GF-D8 (cell line): ENCODE measurements around the gene ATP2A3.

Experiments
- DNase-seq: peaks from one replicate; lab custom pipeline; 2025; lab: John Stamatoyannopoulos, UW

The ATP2A3 gene

DNA sequence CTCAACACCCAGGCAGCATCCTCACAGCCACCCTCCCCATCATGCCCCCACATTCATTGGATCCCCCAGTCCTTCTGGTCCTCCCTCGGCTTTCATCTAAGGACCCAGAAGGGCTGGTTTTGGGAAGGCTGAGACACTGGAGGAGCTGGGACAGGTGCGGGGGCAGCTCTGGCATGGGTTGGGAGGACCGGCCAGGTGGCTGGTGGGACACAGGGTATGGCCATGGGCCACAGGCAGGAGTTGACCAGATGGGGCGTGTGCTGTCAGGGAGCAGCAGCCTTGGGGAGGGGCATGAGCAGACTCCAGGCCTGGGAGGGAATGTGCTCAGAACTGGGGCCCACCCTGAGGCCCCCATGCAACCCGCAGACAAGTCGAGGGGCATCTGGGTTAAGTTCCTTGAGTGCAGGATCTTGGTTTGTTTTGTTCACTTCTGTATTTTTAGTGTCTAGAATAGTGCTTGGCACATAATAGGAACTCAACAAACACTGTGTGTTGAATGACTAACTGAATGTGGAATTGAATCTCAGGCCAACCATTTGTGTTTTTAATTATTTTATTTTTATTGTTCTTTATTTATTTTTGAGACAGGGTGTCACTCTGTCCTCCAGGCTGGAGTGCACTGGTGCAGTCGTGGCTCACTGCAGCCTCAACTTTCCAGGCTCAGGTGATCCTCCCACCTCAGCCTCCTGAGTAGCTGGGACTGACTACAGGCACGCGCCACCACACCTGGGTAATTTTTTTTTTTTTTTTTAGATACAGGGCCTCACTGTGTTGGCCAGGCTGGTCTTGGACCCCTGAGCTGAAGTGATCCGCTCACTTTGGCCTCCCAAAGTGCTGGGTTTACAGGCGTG is 53.6 kb downstream of the ATP2A3 start:
- DNase-seq = no peak

DNA sequence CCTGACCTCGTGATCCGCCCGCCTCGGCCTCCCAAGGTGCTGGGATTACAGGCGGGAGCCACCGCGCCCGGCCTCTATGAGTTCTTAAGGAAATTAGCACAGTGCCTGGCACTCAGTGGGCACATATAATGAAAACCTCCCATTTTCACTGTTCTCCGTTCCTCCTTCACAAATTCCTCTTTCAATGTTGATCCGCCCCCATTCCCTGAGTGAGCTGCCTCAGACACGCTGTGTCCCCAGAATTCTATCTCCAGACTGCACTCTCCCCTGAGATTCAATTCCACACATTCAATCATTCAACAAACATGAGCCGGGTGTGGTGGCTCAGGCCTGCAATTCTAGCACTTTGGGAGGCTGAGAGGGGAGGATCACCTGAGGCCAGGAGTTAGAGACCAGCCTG is 55.0 kb downstream of the ATP2A3 start:
- DNase-seq = no peak

DNA sequence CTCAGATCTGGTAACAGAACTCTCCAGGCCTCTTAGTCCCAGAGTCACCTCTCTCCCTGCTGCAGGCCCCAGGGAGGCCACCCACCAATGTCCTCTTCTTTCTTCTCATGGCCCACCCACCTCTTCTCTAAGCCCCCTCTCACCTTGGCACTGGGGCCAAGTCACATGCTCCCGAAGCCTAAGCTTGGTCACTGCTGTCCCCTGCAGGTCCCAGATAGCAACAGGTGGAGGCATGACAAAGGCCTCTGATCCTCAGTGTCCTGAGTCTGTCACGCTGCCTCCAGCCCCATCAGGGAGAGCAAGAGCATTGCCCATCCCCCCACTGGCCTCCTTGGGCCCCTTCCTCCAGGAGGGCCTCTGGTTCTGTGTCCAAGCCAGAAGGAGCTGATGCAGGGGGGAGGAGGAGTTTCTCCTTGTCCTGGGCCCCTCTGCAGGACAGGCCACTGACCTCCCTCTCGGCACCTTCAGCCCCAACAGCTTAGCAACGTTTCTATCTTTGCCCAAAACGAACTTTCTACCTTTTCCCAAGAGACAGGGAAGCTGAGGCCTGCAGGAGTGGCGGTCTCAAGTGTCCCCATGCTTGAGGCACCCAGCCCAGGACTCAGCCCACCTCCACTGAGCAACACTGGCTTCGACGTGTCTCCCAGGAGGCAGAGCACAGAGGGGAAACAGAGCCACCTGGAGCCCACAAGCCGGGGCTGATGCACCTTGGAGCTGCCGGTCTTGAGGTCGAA is 56.6 kb downstream of the ATP2A3 start:
- DNase-seq = no peak

- no peak for DNase-seq
Observed at GRCh38 chr17:3906881-3907280, 57.4 kb downstream of the ATP2A3 start.

DNA sequence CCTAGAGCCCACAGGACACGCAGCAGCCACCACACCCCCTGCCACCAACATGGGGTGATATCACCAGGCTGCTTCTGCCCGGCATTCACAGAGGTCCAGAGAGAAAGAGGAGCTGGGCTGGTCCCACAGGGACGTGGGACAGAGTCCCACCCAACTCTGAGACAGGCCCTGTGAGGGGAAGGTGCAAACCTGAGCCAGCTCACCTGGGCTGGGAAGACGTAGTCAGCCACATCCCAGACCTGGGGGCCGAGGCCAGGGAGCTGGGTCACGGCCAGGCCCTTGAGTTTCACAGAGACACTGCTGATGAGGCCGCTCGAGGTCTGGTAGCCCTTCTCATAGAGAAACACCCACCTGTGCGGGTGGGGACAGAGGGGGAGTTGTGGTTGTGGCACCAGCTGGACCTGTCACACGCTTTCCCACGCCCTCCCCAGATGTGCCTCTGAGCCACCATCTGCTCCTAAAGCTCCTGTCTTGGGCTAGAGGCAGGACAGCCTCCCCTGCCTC is 59.2 kb downstream of the ATP2A3 start:
- DNase-seq = no peak

GRCh38 chr17:3904501-3904900 is 59.7 kb downstream of the ATP2A3 start:
- DNase-seq = peak; percentile 14

GRCh38 chr17:3903881-3904290 is 60.4 kb downstream of the ATP2A3 start:
- DNase-seq = no peak

GRCh38 chr17:3903051-3903825 is 61.0 kb downstream of the ATP2A3 start:
- no peak for DNase-seq

DNA sequence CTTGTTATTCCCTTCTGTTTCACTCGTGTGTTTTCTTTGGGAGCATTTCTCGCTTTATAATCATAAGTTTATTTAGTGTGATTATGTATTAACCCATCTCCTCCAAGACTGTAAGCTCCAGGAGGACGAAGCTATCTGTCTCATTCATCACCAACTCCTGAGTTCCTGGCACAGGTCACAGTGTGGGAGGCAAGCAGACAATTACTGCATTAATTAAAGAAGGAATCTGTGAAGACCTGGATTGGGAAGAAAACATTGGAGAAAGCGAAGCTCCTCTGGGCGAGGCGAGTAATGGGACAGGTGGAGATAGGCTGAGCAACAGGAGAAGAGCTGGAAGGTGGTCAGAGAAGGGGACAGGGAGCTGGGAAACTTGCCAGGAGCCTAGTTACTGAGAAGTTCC is 63.6 kb downstream of the ATP2A3 start:
- DNase-seq = no peak

DNA sequence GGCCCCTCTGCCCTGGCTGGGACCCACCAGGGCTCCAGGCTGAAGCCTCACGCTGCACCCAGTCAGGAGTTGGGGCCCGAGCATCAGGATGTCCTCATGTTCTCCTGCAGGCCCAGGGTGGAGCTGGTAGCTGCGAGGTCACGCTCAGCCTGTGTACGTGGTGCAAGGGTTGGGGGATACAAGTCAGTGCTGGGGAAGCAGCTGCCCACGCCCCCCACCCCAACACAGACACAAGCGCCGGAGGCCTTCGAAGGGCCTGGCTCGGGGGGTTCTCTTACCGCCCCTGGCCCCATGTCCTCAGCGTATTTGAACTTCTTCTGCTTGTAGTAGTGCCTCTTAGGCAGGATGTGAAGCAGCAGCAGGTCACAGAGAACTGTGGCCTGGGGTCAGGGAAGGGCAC is 66.5 kb downstream of the ATP2A3 start:
- DNase-seq = no peak

DNA sequence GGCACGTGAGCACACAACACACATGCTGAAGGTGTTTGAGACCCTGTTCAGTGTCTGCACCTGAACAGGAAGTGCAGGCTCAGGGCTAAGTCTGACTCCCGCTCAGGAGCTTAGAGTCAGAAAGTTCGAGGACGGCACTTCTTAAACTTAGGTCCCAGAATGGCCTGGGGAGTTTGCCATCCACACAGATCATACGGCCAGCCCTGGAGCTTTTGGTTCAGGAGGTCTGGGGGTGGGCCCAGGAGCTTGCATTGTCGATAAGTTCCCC is 67.3 kb downstream of the ATP2A3 start:
- DNase-seq = no peak

DNA sequence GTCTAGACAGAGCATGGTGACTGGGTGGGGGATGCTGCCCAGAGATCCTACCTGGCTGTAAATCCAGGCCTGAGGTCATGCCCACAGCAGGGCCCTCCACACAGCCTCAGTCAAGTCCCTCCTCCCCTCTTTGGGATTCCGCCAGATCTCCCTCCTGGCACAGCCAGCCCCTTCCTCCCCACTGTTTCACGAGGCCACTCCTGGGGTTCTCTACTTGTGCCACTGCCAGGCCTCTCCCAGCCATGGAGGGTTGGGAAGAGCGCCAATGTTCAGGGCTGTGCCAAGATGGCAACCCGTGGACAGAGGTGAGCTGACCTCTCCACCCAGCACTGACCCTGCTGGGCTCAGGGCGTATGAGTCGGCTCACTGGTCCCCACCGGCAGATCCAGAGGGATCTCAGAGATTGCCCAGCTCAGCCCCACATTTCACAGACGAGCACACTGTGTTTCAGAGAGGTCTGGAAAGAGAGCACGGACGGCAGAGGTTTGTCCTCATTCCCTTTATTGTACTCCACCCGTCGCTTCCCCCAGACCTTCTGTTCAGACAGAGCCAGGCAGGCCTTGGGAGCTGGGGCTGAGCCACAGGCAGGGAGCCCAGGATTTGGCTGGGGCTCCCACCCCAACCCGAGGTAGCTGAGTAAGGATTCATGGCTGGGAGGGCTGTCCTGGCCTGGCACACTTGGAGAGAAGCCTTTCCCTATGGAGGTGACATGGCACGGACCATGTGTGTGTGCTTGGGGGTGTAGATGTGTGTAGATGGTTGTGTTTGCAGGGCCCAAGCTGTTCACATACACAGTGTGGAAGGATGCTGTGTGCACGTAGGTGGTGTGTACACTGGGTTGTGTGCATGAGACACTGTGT is 67.9 kb downstream of the ATP2A3 start:
- no peak for DNase-seq

DNA sequence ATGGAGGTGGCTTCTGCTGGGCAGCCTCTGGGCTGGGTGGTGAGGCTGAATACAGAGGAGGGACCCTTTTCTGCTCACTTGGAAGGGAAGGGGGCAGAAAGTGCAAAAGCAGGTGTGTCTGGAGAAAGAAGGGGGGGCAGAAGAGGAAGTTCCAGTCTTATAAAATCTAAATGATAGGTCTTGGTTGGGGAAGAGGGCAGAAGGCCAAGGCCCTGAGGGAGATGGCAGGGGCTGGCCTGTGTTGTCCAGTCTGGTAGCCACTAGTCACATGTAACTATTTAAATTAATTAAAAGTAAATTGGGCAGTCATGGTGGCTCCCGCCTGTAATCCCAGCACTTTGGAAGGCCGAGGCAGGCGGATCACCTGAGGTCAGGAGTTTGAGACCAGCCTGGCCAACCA is 68.9 kb downstream of the ATP2A3 start:
- no peak for DNase-seq

- DNase-seq = no peak
Observed at GRCh38 chr17:3894911-3895343, 69.3 kb downstream of the ATP2A3 start.

DNA sequence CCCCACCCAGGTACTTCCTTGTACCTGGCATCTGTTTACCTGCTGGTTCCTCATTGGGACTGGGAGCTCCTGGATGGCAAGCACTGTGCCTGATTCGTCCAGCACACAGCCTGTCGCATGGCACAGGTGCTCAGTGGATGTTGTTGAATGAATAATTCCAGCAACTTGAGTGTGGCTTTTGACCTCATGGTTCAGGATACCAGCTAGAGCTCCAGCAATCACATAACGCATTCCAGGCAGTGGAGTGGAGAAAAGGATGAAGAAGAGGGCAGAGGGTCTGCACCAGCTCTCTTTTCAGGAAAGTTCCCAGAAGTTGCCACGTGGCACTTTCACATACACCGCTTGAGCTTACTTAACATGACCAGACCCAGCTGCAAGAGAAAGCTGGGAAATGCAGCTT is 70.0 kb downstream of the ATP2A3 start:
- DNase-seq = no peak

DNA sequence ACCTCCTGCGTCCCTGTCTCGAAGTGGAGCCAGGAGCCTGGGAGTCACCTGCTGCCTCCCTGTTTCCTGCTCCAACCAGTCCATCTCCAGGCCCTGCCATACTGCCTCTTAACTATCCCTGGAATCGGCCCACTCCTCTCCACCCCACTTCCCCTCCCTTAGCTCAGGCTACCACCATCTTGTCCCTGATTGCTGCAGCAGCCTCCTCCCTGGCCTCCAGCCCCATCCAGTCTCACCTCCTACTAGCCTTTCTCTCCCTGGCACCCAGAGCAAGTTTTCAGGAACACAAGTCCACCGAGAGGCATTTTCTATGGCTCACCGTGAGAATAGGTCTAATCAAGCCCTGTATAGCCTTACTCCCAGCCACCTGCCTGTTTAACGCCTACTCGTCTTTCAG is 70.5 kb downstream of the ATP2A3 start:
- no peak for DNase-seq

DNA sequence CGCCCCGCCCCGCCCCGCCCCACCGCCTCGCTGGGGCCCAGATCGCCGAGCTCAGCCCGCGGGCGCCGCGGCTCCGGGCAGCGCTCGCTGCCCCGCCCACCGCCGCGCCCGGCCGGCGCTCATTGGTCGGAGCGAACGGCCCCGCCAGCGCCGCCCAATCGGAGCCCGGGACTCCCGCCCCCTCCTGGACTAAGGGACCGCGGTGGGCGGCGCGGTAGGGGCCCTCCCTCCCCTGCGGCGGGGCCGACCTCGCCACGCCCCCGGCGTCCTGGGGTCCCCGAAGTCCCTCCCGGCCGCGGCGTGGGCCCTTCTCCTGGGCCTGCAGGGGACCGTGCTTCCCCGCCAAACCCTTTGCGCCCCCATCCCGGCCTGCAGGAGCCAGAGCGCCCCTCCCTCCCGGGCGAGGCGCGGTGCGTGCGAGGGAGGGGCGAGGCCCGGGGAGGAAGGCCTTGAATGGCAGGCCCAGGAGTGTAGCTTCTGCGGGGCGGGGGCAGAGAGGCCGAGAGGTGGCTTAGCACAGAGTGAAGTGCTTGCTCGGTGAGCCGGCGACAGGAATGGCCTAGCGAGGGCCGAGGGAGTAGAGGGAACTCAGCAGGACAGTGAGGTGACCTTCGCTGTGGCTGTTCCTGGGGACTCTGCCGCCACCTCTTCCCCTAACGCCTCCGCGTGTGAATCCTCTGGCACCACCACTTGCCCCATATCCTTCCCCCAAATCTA is 71.1 kb downstream of the ATP2A3 start, which contains the start of gene CAMKK1:
TSS of gene CAMKK1 (minus strand) at position 51 of the 717 bp plus-strand sequence. CDS start 7,366 bp downstream, outside the sequence.
- DNase-seq = peak; percentile 13

DNA sequence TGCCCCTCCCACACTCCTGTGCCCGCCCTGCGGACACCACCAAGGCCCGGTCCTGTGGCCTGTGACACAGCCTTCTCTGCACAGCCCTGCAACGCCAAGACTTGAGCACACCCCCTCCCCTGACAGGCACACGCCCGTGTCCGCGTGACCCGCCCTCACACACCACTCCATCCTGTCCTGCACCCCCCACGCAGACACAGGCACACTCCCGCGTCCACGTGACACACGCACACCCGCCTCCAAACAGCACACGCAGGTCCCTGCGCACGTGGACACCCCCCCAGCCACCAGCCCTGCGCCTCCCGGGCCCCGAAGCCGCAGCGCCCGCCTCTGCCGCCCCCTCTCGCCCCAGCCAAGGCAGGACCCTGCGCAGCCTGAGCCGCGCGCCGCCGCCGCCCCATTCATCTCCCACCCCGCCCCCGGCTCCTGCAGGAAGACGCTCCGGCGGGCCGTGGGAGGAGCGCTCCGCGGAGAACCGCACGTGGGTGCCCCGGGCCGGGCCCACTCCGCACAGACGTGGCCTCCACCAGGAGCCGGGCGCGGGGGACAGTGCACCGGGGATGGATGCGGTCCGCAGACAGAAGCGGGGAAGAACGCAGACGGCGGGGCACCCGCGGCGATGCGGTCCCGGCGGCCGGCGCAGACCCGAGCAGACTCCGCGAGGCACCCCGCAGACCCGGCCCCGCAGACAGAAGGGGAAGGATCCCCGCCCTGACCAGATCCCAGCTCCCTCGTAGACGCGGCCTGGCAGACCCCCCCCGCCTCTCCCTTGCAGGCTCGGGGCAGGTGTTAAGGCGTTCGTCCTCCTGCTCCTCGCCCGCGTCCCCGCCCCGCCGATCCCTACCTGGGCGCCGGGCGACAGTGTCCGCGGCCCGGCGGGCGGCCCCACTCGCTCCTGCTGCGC is 71.9 kb downstream of the ATP2A3 start:
- DNase-seq = peak; percentile 34

DNA sequence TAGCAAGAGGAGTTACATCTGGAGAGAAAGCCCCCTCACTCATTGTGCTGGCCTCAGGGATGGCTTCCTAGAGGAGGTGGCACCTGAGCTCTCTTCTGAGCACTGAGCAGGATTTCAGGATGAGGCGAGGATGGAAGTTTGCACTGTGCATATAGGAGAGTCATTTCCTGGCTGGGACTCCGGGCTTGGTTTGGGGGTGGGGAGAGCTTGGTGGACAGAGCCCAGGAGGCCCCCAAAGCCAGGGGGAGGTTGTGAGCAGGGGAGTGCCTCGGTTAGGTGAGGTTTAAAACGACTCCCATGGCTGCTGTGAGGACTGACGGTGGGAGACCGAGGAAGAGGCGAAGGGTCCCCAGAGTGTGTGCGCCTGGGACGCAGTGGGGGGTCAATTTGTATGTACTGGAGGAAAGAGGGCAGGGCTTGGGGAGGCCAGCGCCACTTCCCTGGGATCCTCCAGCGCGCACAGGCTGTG is 72.6 kb downstream of the ATP2A3 start:
- no peak for DNase-seq

DNA sequence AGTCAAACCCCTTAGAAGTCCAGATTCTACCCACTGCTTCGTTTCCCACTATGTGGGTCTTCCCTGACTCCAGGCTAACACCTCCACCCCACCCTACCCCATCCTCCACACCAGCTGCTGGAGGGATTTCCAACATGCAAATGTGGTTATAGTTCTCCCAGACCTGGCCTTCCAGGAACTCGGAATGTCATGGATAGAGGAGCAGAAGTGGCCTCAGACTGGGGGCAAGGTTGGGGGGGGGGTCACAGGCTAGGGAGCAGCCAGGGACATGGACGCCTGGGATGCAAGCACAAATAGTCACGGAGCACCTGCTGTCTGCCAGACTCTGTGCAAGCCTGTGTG is 73.4 kb downstream of the ATP2A3 start:
- DNase-seq = no peak
